TTC549 (cell line): ENCODE data around the gene MEF2C.

Experiments used
- FAIRE-seq: peaks from 2 replicates; lab custom pipeline; 2012; peaks lifted over from hg19 to GRCh38; lab: Jason Lieb, UNC

The MEF2C gene

GRCh38 chr5:88756953-88757352 is 126.0 kb downstream of the MEF2C start:
- FAIRE-seq, result no peak

- FAIRE-seq, result no peak
These were observed 134.3 kb downstream of the MEF2C start for GRCh38 chr5:88748666-88749065.

GRCh38 chr5:88746438-88746882 is 136.5 kb downstream of the MEF2C start:
- no peak for FAIRE-seq

- no peak for FAIRE-seq
These were observed 137.8 kb downstream of the MEF2C start for GRCh38 chr5:88745093-88745696.

GRCh38 chr5:88743231-88743834 is 139.7 kb downstream of the MEF2C start:
- FAIRE-seq, result no peak

GRCh38 chr5:88741964-88742363 is 141.0 kb downstream of the MEF2C start:
- no peak for FAIRE-seq

- no peak for FAIRE-seq
These were observed 142.3 kb downstream of the MEF2C start for GRCh38 chr5:88740604-88741185.

GRCh38 chr5:88736494-88736893 is 146.5 kb downstream of the MEF2C start:
- no peak for FAIRE-seq

- no peak for FAIRE-seq
These were observed 148.0 kb downstream of the MEF2C start for GRCh38 chr5:88734983-88735382.

GRCh38 chr5:88734191-88734640 is 148.8 kb downstream of the MEF2C start:
- no peak for FAIRE-seq

- no peak for FAIRE-seq
These were observed 150.1 kb downstream of the MEF2C start for GRCh38 chr5:88732862-88733261.

GRCh38 chr5:88732181-88732633 is 150.8 kb downstream of the MEF2C start:
- FAIRE-seq, result no peak

GRCh38 chr5:88729829-88730182 is 153.2 kb downstream of the MEF2C start:
- no peak for FAIRE-seq

GRCh38 chr5:88729084-88729828 is 153.7 kb downstream of the MEF2C start:
- peak; percentile 94 for FAIRE-seq

- FAIRE-seq, result peak; percentile 92
These were observed 155.2 kb downstream of the MEF2C start for GRCh38 chr5:88727705-88728313.

- FAIRE-seq, result no peak
These were observed 157.5 kb downstream of the MEF2C start for GRCh38 chr5:88725454-88725853.

- FAIRE-seq, result no peak
These were observed 158.8 kb downstream of the MEF2C start for GRCh38 chr5:88724201-88724600.

- FAIRE-seq, result no peak
These were observed 160.4 kb downstream of the MEF2C start for GRCh38 chr5:88722546-88723073.

GRCh38 chr5:88719434-88719833 is 163.6 kb downstream of the MEF2C start:
- FAIRE-seq, result no peak

- FAIRE-seq, result no peak
These were observed 164.2 kb downstream of the MEF2C start for GRCh38 chr5:88718736-88719135.

- no peak for FAIRE-seq
These were observed 166.9 kb downstream of the MEF2C start for GRCh38 chr5:88716101-88716500.

- FAIRE-seq, result no peak
These were observed 167.5 kb downstream of the MEF2C start for GRCh38 chr5:88715503-88715902.
